Keratinocyte (primary cell): ENCODE measurements around the gene DENND1A. TPM values are rescaled to one million over a fixed set of nuclear protein-coding genes. Genes with fewer than 3 reads are reported as not detected.

Experiments used
- DNase-seq: peaks from one replicate; pipeline ENCODE4 v3.0.0-alpha.2; 2011; ENCODE audit warnings: low read depth, missing footprints, low spot score
- FAIRE-seq: peaks from 2 replicates; lab custom pipeline; 2011; peaks lifted over from hg19 to GRCh38; lab: Jason Lieb, UNC
- H2AFZ ChIP-seq: 2 replicates; pipeline ENCODE4 v1.6.0; 2012; ENCODE audit warnings: low read length, control low read depth, inconsistent platforms; ENCODE audit not compliant: control insufficient read depth
- H3K27ac ChIP-seq: 2 replicates; pipeline ENCODE4 v1.5.1; 2011; ENCODE audit warnings: low read length; ENCODE audit not compliant: control insufficient read depth, insufficient read depth
- H3K27me3 ChIP-seq: 3 replicates; pipeline ENCODE4 v1.6.0; 2011; ENCODE audit warnings: low read length; ENCODE audit not compliant: control insufficient read depth, insufficient read depth; ENCODE audit errors: extremely low read depth
- H3K36me3 ChIP-seq, 2 experiments: 2 replicates in 1 of 2; 3 replicates in 1 of 2; pipeline ENCODE4 v1.5.1; 2011; ENCODE audit warnings: low read length in 2 of 2, mild to moderate bottlenecking in 1 of 2; ENCODE audit not compliant: control insufficient read depth in 2 of 2, insufficient read depth in 2 of 2; ENCODE audit errors: extremely low read depth in 1 of 2
- H3K4me1 ChIP-seq: 3 replicates; pipeline ENCODE4 v1.5.1; 2011; ENCODE audit warnings: low read length; ENCODE audit not compliant: control insufficient read depth, insufficient read depth; ENCODE audit errors: extremely low read depth
- H3K4me2 ChIP-seq: 3 replicates; pipeline ENCODE4 v1.6.0; 2011; ENCODE audit warnings: low read depth, low read length; ENCODE audit not compliant: control insufficient read depth, insufficient read depth; ENCODE audit errors: extremely low read depth
- H3K4me3 ChIP-seq, 3 experiments: fragments of 200-600 bp in 1 of 3; sonication (generic) in 1 of 3; 2 replicates in 2 of 3; 3 replicates in 1 of 3; pipeline ENCODE4 v1.5.1; 2011 to 2016; ENCODE audit warnings: low read length in 3 of 3, mild to moderate bottlenecking in 3 of 3, control low read depth in 2 of 3, inconsistent platforms in 1 of 3, low read depth in 1 of 3, mixed read lengths in 1 of 3, mixed run types in 1 of 3, moderate library complexity in 1 of 3; ENCODE audit not compliant: control insufficient read depth in 2 of 3, insufficient read depth in 2 of 3; ENCODE audit errors: extremely low read depth in 1 of 3
- H3K79me2 ChIP-seq: 2 replicates; pipeline ENCODE4 v1.6.0; 2012; ENCODE audit warnings: low read length; ENCODE audit not compliant: control insufficient read depth, insufficient read depth
- H3K9ac ChIP-seq: 3 replicates; pipeline ENCODE4 v1.6.0; 2011; ENCODE audit warnings: low read length; ENCODE audit not compliant: control insufficient read depth, insufficient read depth; ENCODE audit errors: extremely low read depth
- H3K9me1 ChIP-seq: 3 replicates; pipeline ENCODE4 v1.6.0; 2011; ENCODE audit warnings: low read length; ENCODE audit not compliant: control insufficient read depth, insufficient read depth; ENCODE audit errors: extremely low read depth
- H3K9me3 ChIP-seq: 2 replicates; pipeline ENCODE4 v1.5.1; 2012; ENCODE audit warnings: low read depth, low read length; ENCODE audit not compliant: control insufficient read depth
- H4K20me1 ChIP-seq: 3 replicates; pipeline ENCODE4 v1.6.0; 2011; ENCODE audit warnings: low read length; ENCODE audit not compliant: control insufficient read depth, insufficient read depth; ENCODE audit errors: extremely low read depth
- EZH2 ChIP-seq: IDR thresholded peaks from one replicate; pipeline ENCODE4 v1.6.1; 2012; ENCODE audit warnings: inconsistent platforms, mild to moderate bottlenecking, low read length, moderate library complexity
- dilution Hi-C: fragments of 300-500 bp; cut with MboI; formaldehyde crosslinking; loops from one replicate; pipeline ENCODE4 v1.7.0; 2020; ENCODE audit warnings: low sequenced_read_pairs; ENCODE audit not compliant: extremely low pct_ligation_motif_present
- polyA plus RNA-seq, 5 experiments: library from polyadenylated mRNA; depleted of rRNA in 3 of 5; stranded (reverse) in 3 of 5; stranded (forward) in 1 of 5; unstranded in 1 of 5; fragments of >200 nt; gene quantifications; 1 replicate in 1 of 5; 2 replicates in 3 of 5; 3 replicates in 1 of 5; pipeline versions ENCODE4 v1.2.1 to v1.2.3, GENCODE V29; 2011 to 2012; ENCODE audit warnings: missing spikeins in 2 of 5, low read depth in 1 of 5, low replicate concordance in 1 of 5
- TF ChIP-seq, protein P1 (sequence below), 3 experiments: IDR thresholded peaks in 1 of 3; conservative IDR thresholded peaks in 1 of 3; optimal IDR thresholded peaks in 1 of 3; 2 replicates in 2 of 3; 3 replicates in 1 of 3; pipeline versions ENCODE3 to v1.5.1; 2011; ENCODE audit warnings: low read length in 3 of 3, mild to moderate bottlenecking in 3 of 3, moderate library complexity in 2 of 3, control low read depth in 1 of 3, inconsistent platforms in 1 of 3; ENCODE audit not compliant: insufficient read depth in 2 of 3; ENCODE audit errors: extremely low read depth in 1 of 3

The DENND1A gene
- polyA plus RNA-seq, 1 donor (not counting 4 experiments of a cell fraction or from before 2014, with no cell fraction given): 13.0 TPM

GRCh38 chr9:123608104-123608503, 321.8 kb downstream of the DENND1A start:
- FAIRE-seq: no peak
- dilution Hi-C loops: no loop called here

DNA sequence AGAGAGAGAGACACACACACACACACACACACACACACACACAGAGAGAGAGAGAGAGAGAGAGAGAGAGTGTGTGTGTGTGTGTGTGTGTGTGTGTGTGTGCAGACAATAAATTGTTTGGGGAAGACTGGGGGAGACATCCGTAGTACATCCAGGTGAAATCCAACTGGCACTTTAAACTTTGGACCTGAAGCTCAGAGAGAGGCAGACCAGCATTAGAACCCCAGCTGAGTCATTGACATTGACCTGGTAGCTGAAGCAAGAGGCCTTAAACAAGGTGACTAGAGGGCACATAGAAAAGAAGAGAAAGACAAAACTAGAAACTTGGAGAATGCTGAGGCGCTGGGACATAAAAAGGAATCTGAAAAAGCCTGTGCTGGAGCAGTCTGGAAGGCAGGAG, 322.4 kb downstream of the DENND1A start:
- Histone ChIP-seq H3K79me2 (no peaks in the 10 kb centered on the region), H2AFZ (no peak overlapping the region), H3K9me3 (no peaks in the 10 kb centered on the region), H3K9ac (no peak overlapping the region), H3K36me3 (peaks cover 0 to 1% of the 10 kb centered on the region in 2 experiments), H3K4me2 (no peak overlapping the region), H3K27ac (no peak overlapping the region), H3K4me3 (no peak overlapping the region), H3K4me1 (no peaks in the 10 kb centered on the region), H3K27me3 (no peaks in the 10 kb centered on the region), H4K20me1 (no peaks in the 10 kb centered on the region), H3K9me1 (no peaks in the 10 kb centered on the region)
- no peak for DNase-seq
- no peak for FAIRE-seq
- TF ChIP-seq, protein P1, sequence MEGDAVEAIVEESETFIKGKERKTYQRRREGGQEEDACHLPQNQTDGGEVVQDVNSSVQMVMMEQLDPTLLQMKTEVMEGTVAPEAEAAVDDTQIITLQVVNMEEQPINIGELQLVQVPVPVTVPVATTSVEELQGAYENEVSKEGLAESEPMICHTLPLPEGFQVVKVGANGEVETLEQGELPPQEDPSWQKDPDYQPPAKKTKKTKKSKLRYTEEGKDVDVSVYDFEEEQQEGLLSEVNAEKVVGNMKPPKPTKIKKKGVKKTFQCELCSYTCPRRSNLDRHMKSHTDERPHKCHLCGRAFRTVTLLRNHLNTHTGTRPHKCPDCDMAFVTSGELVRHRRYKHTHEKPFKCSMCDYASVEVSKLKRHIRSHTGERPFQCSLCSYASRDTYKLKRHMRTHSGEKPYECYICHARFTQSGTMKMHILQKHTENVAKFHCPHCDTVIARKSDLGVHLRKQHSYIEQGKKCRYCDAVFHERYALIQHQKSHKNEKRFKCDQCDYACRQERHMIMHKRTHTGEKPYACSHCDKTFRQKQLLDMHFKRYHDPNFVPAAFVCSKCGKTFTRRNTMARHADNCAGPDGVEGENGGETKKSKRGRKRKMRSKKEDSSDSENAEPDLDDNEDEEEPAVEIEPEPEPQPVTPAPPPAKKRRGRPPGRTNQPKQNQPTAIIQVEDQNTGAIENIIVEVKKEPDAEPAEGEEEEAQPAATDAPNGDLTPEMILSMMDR (optimal IDR thresholded peaks at IDR 0.05 in 1 of 3, IDR thresholded peaks at IDR 0.05 in 1 of 3, conservative IDR thresholded peaks at IDR 0.05 in 1 of 3; ENCODE audit: extremely low read depth in 1 of 3, insufficient read depth in 2 of 3, low read length in 3 of 3): no peak
- no peak for TF ChIP-seq EZH2
- dilution Hi-C loops: no loop called here

More at GRCh38 chr9:123608104-123608503, 321.8 kb downstream of the DENND1A start:
- Histone ChIP-seq H3K4me2 (no peak overlapping the region), H4K20me1 (no peaks in the 10 kb centered on the region), H3K27ac (no peak overlapping the region), H3K36me3 (peaks cover 0 to 1% of the 10 kb centered on the region in 2 experiments), H3K79me2 (no peaks in the 10 kb centered on the region), H2AFZ (no peak overlapping the region), H3K27me3 (no peaks in the 10 kb centered on the region), H3K9me1 (no peaks in the 10 kb centered on the region), H3K9me3 (no peaks in the 10 kb centered on the region), H3K9ac (no peak overlapping the region), H3K4me1 (no peaks in the 10 kb centered on the region), H3K4me3 (no peak overlapping the region)
- TF ChIP-seq, protein P1 (optimal IDR thresholded peaks at IDR 0.05 in 1 of 3, IDR thresholded peaks at IDR 0.05 in 1 of 3, conservative IDR thresholded peaks at IDR 0.05 in 1 of 3; ENCODE audit: extremely low read depth in 1 of 3, insufficient read depth in 2 of 3, low read length in 3 of 3): no peak
- TF ChIP-seq EZH2: no peak
- DNase-seq: no peak
